Fibroblast of the aortic adventitia (primary cell): Measurements from ENCODE around the gene FKBP6. TPM values are rescaled to one million over a fixed set of nuclear protein-coding genes. Genes with fewer than 3 reads are reported as not detected.
A peak's percentile ranks its signal among the peaks of the same experiment; 100 is the strongest.
"Not testable (repeated sequence)": the region's sequence is repeated elsewhere in the genome, so short reads cannot be mapped to it uniquely, and the experiment has no call there.

Experiments used
- DNase-seq: peaks from one replicate; pipeline ENCODE4 v3.0.0-alpha.2; 2010; ENCODE audit warnings: low read depth
- H3K4me3 ChIP-seq: 2 replicates; pipeline ENCODE4 v1.5.1; 2011; ENCODE audit warnings: low read depth, mild to moderate bottlenecking, control low read depth, low read length, moderate library complexity
- CTCF ChIP-seq: IDR thresholded peaks from 2 replicates; pipeline ENCODE4 v1.5.1; 2011; ENCODE audit warnings: mild to moderate bottlenecking, low read length, control low read depth, inconsistent platforms; ENCODE audit not compliant: insufficient read depth
- small RNA-seq: library from RNA; depleted of rRNA; stranded (forward); fragments of <200 nt; gene quantifications from one replicate; pipeline ENCODE3, GENCODE V24; 2012
- total RNA-seq: library from RNA; depleted of rRNA; stranded (reverse); fragments of >200 nt; gene quantifications from 2 replicates; pipeline ENCODE4 v1.2.3, GENCODE V29; 2012; ENCODE audit warnings: low replicate concordance

Gene FKBP6
- total RNA-seq, 1 donor = not detected

GRCh38 chr7:73395538-73396503 is 67.9 kb downstream of the FKBP6 start:
- no peak overlapping the region for H3K4me3 ChIP-seq
- no peak for DNase-seq
- no peak for TF ChIP-seq CTCF

- TF ChIP-seq CTCF = no peak
- H3K4me3 ChIP-seq = no peak overlapping the region
Observed at GRCh38 chr7:73397521-73398281, 69.7 kb downstream of the FKBP6 start.

GRCh38 chr7:73399185-73400050 is 71.5 kb downstream of the FKBP6 start:
- H3K4me3 ChIP-seq = peak overlapping the region; percentile 54
- peak; percentile 74 for DNase-seq

More at GRCh38 chr7:73397521-73398281, 69.7 kb downstream of the FKBP6 start:
- no peak for DNase-seq

- not testable (repeated sequence) for DNase-seq, H3K4me3 ChIP-seq
Observed at GRCh38 chr7:73404860-73405259, 76.9 kb downstream of the FKBP6 start.

Small RNA genes lying within 50 kb of the gene (small RNA-seq; reads per million reads assigned to genes)
- gene RF00019 (not detected), gene RNU6-1080P (not detected)

Other genes starting within 250 kb of the FKBP6 start
- 0.08 TPM in 1 of 2 replicates, not detected in the other for gene SPDYE9, start 242.1 kb upstream of the FKBP6 start, total RNA-seq
- 16.7 and 20.2 TPM in 2 replicates for gene NSUN5, start 19.3 kb upstream of the FKBP6 start, total RNA-seq
- gene TRIM50, start 79 bp upstream of the FKBP6 start, total RNA-seq = not detected in 2 replicates
- gene FZD9, start 105.6 kb downstream of the FKBP6 start, total RNA-seq = 0.25 and 0.27 TPM in 2 replicates
- gene BAZ1B, start 194.1 kb downstream of the FKBP6 start, total RNA-seq = 75.6 and 175 TPM in 2 replicates
- gene BCL7B, start 229.5 kb downstream of the FKBP6 start, total RNA-seq = 23.4 and 34.2 TPM in 2 replicates